Activated CD4-positive, alpha-beta T cell treated with anti-CD3 and anti-CD28 coated beads, Interleukin-2, amount 50 U/mL, for 48 hours (primary cell): ENCODE data around the gene SLC6A1.
"Not testable (repeated sequence)": the region's sequence is repeated elsewhere in the genome, so short reads cannot be mapped to it uniquely, and the experiment has no call there.

Experiments
- DNase-seq, 2 experiments: peaks; one replicate each; pipeline ENCODE4 v3.0.0-alpha.2; 2020

The SLC6A1 gene

GRCh38 chr3:11024181-11024580 is 31.6 kb downstream of the SLC6A1 start:
- DNase-seq: no peak

GRCh38 chr3:11029948-11030347 is 37.4 kb downstream of the SLC6A1 start:
- no peak for DNase-seq

- DNase-seq: no peak
These were observed 41.3 kb downstream of the SLC6A1 start for GRCh38 chr3:11033871-11034270.

GRCh38 chr3:11034309-11034985 is 41.9 kb downstream of the SLC6A1 start:
- no peak for DNase-seq

- DNase-seq: no peak
These were observed 43.4 kb downstream of the SLC6A1 start for GRCh38 chr3:11035757-11036505.

GRCh38 chr3:11037241-11037873 is 44.8 kb downstream of the SLC6A1 start:
- DNase-seq: no peak

- DNase-seq: no peak
These were observed 45.4 kb downstream of the SLC6A1 start for GRCh38 chr3:11037976-11038375.

- DNase-seq: no peak
These were observed 53.0 kb downstream of the SLC6A1 start for GRCh38 chr3:11045536-11045935.

GRCh38 chr3:11047500-11047899 is 55.0 kb downstream of the SLC6A1 start:
- no peak for DNase-seq

GRCh38 chr3:11050666-11051323 is 58.2 kb downstream of the SLC6A1 start:
- no peak for DNase-seq

- no peak for DNase-seq
These were observed 61.5 kb downstream of the SLC6A1 start for GRCh38 chr3:11053926-11054503.

GRCh38 chr3:11054739-11055438 is 62.3 kb downstream of the SLC6A1 start:
- DNase-seq: no peak

GRCh38 chr3:11055496-11055895 is 62.9 kb downstream of the SLC6A1 start:
- DNase-seq: no peak

GRCh38 chr3:11056531-11057050 is 64.0 kb downstream of the SLC6A1 start:
- no peak for DNase-seq

GRCh38 chr3:11057655-11058054 is 65.1 kb downstream of the SLC6A1 start:
- DNase-seq: no peak

- peak; percentile 33 to 44 for DNase-seq
These were observed 66.7 kb downstream of the SLC6A1 start for GRCh38 chr3:11059090-11059798.

- no peak for DNase-seq
These were observed 67.2 kb downstream of the SLC6A1 start for GRCh38 chr3:11059799-11060115.

- peak; percentile 60 to 63 for DNase-seq
These were observed 68.1 kb downstream of the SLC6A1 start for GRCh38 chr3:11060500-11061251.

- not testable (repeated sequence) for DNase-seq
These were observed 68.8 kb downstream of the SLC6A1 start for GRCh38 chr3:11061268-11061871.

GRCh38 chr3:11062704-11063103 is 70.2 kb downstream of the SLC6A1 start:
- DNase-seq: no peak
